Endothelial cell of umbilical vein (primary cell): ENCODE measurements around the gene PLK5. TPM values are rescaled to one million over a fixed set of nuclear protein-coding genes. Genes with fewer than 3 reads are reported as not detected.
"Not testable (repeated sequence)": the region's sequence is repeated elsewhere in the genome, so short reads cannot be mapped to it uniquely, and the experiment has no call there.

Source experiments
- BruUV-seq: library from RNA; stranded (reverse); fragments of 400-500 nt; replicated peaks from 2 replicates; lab custom pipeline; 2021; lab: Mats Ljungman, UMichigan
- CTCF ChIA-PET: fragments of 300-600, 350-600 bp; sonication (Branson Sonifier 250); formaldehyde crosslinking; loops from one replicate; lab custom pipeline; 2021; ENCODE audit warnings: antibody characterized with exemption, inconsistent platforms; lab: Charles Lee
- POLR2A ChIA-PET: fragments of 300-600, 350-600 bp; sonication (Branson Sonifier 250); formaldehyde crosslinking; loops from one replicate; lab custom pipeline; 2021; ENCODE audit warnings: antibody characterized with exemption, inconsistent platforms; lab: Charles Lee
- DNase-seq: peaks from one replicate; pipeline ENCODE4 v3.0.0-alpha.2; 2011; ENCODE audit warnings: low read depth, low spot score
- FAIRE-seq: peaks from 2 replicates; lab custom pipeline; 2011; peaks lifted over from hg19 to GRCh38; lab: Jason Lieb, UNC
- H2AFZ ChIP-seq: 2 replicates; pipeline ENCODE4 v1.6.0; 2012; ENCODE audit warnings: low read depth, low read length, control low read depth, inconsistent platforms
- H3K27ac ChIP-seq: 2 replicates; pipeline ENCODE4 v1.5.1; 2011; ENCODE audit warnings: low read depth, mild to moderate bottlenecking, control low read depth, low read length, moderate library complexity; ENCODE audit not compliant: insufficient read depth
- H3K27me3 ChIP-seq, 2 experiments: 2 replicates each; pipeline versions ENCODE4 v1.6.0 to v1.6.1; 2011; ENCODE audit warnings: low read length in 2 of 2, mixed read lengths in 1 of 2; ENCODE audit not compliant: control insufficient read depth in 2 of 2, insufficient read depth in 2 of 2
- H3K36me3 ChIP-seq, 2 experiments: 2 replicates in 1 of 2; 3 replicates in 1 of 2; pipeline ENCODE4 v1.5.1; 2011; ENCODE audit warnings: low read length in 2 of 2, mild to moderate bottlenecking in 1 of 2, moderate library complexity in 1 of 2; ENCODE audit not compliant: control insufficient read depth in 2 of 2, insufficient read depth in 2 of 2; ENCODE audit errors: extremely low read depth in 1 of 2
- H3K4me1 ChIP-seq: 3 replicates; pipeline ENCODE4 v1.5.1; 2011; ENCODE audit warnings: mild to moderate bottlenecking, low read length; ENCODE audit not compliant: control insufficient read depth, insufficient read depth; ENCODE audit errors: extremely low read depth
- H3K4me2 ChIP-seq: 2 replicates; pipeline ENCODE4 v1.6.1; 2011; ENCODE audit warnings: low read length, control low read depth, mixed read lengths; ENCODE audit not compliant: insufficient read depth
- H3K4me3 ChIP-seq, 3 experiments: fragments of 200-600 bp in 1 of 3; sonication (generic), shearing (Covaris generic) in 1 of 3; replicated peaks in 1 of 3; 2 replicates each; pipeline ENCODE4 v1.5.1; 2011 to 2016; ENCODE audit warnings: control low read depth in 3 of 3, low read length in 3 of 3, mild to moderate bottlenecking in 2 of 3, inconsistent platforms in 1 of 3, low read depth in 1 of 3, moderate library complexity in 1 of 3; ENCODE audit not compliant: insufficient read depth in 1 of 3
- H3K79me2 ChIP-seq: 2 replicates; pipeline ENCODE4 v1.6.0; 2012; ENCODE audit warnings: low read length, inconsistent platforms; ENCODE audit not compliant: control insufficient read depth, insufficient read depth
- H3K9ac ChIP-seq: replicated peaks from 2 replicates; pipeline ENCODE3; 2011; ENCODE audit warnings: low read length, control low read depth; ENCODE audit not compliant: insufficient read depth; ENCODE audit errors: extremely low read depth
- H3K9me1 ChIP-seq: replicated peaks from 3 replicates; pipeline ENCODE4 v1.6.0; 2011; ENCODE audit warnings: mild to moderate bottlenecking, low read length; ENCODE audit not compliant: control insufficient read depth, insufficient read depth; ENCODE audit errors: extremely low read depth
- H3K9me3 ChIP-seq: replicated peaks from 2 replicates; pipeline ENCODE4 v1.5.1; 2012; ENCODE audit warnings: low read length, inconsistent platforms; ENCODE audit not compliant: control insufficient read depth, insufficient read depth
- H4K20me1 ChIP-seq: replicated peaks from 2 replicates; pipeline ENCODE3; 2011; ENCODE audit warnings: mild to moderate bottlenecking, low read length; ENCODE audit not compliant: control insufficient read depth, insufficient read depth; ENCODE audit errors: extremely low read depth
- FOS ChIP-seq: IDR thresholded peaks from 2 replicates; pipeline ENCODE4 v1.6.1; 2011; ENCODE audit warnings: mild to moderate bottlenecking, low read length, moderate library complexity, borderline replicate concordance; ENCODE audit not compliant: insufficient read depth
- GATA2 ChIP-seq: IDR thresholded peaks from 2 replicates; pipeline ENCODE4 v1.7.0; 2011; ENCODE audit warnings: low read depth, mild to moderate bottlenecking, moderate library complexity, mixed read lengths, low read length; ENCODE audit not compliant: insufficient read length, insufficient read depth
- JUN ChIP-seq: IDR thresholded peaks from 2 replicates; pipeline ENCODE4 v1.6.1; 2011; ENCODE audit warnings: borderline replicate concordance, low read depth; ENCODE audit not compliant: insufficient read length, insufficient read depth
- POLR2A ChIP-seq: IDR thresholded peaks from 2 replicates; pipeline ENCODE4 v1.6.1; 2012; ENCODE audit warnings: low read depth, mild to moderate bottlenecking, control low read depth, low read length
- POLR2AphosphoS5 ChIP-seq: IDR thresholded peaks from 2 replicates; pipeline ENCODE4 v1.6.1; 2012; ENCODE audit warnings: low read depth, mild to moderate bottlenecking, control low read depth, low read length, moderate library complexity; ENCODE audit not compliant: insufficient read depth
- dilution Hi-C: fragments of 300-500 bp; cut with MboI; formaldehyde crosslinking; loops from one replicate; pipeline ENCODE4 v1.15.0; 2019; ENCODE audit warnings: low sequenced_read_pairs; ENCODE audit not compliant: extremely low pct_ligation_motif_present
- intact Hi-C: fragments of 100-400 bp; cut with micrococcal nuclease; formaldehyde crosslinking; loops from one replicate; pipeline ENCODE4 v1.10.0; 2022
- polyA plus RNA-seq, 4 experiments: library from polyadenylated mRNA; depleted of rRNA in 3 of 4; stranded (reverse) in 3 of 4; unstranded in 1 of 4; fragments of >200 nt; gene quantifications; 2 replicates each; pipeline versions ENCODE4 v1.2.1 to v1.2.3, GENCODE V29; 2011 to 2012; ENCODE audit warnings: missing spikeins in 1 of 4
- total RNA-seq: library from RNA; stranded (reverse); gene quantifications from 2 replicates; pipeline ENCODE4 v1.2.3, GENCODE V29; 2021

The PLK5 gene
- total and polyA plus RNA-seq, 2 donors (not counting 3 experiments of a cell fraction or from before 2014, with no cell fraction given) = not detected

DNA sequence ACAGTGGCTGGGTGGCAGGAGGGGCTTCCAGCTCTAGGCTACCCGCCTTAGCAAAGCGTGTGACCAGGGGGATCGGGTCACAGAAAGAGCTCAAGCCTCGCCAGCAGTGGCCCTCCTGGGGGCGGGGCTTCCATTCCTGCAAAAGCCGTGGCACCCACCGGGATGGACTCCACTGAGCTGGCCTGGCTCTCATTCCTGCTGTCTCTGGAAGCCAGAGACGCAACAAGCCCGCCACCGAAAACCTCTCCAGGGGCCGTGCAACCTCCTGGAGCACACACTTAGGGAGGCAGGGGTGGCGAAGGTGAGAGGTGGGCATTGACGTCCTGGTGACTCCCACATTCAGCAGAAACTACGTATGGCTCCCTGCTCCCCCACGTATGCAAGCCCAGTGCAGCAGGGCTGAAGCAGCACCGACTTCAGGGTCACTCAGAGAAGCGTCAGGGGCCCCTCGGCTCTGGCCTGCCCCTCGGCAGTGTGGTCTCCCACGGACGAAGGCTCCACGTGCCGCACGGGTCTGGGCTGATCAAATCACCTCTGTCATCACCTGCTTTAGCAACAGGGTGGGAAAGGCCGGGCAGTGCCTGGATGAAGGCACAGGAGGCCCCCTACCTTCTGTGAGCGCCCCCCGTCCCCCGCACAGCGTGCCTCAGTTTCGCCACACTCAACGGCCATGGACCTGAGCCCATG, 48.0 kb upstream of the PLK5 start:
- peaks cover 5% of the 10 kb centered on the region for H3K79me2 ChIP-seq
- no peaks in the 10 kb centered on the region for H4K20me1 ChIP-seq
- CTCF ChIA-PET = interaction anchor here (2.4 kb wide), 1 partner anchor 10 kb away, joined by 12 read pairs; no protein-coding TSS in a partner anchor

DNA sequence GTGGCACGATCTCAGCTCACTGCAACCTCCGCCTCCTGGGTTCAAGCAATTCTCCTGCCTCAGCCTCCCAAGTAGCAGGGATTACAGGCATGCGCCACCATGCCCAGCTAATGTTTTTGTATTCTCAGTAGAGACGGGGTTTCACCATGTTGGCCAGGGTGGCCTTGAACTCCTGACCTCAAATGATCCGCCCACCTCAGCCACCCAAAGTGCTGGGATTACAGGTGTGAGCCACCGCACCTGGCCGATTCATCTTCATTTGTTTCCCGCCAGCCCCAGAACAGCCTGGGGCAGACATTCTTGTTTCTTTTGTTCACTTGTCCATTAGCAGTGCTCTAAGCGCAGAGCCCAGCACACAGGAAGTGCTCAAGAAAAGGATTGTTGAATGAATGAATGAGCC, 46.8 kb upstream of the PLK5 start:
- dilution Hi-C loops, CTCF ChIA-PET, intact Hi-C loops, H2AFZ ChIP-seq, H3K4me3 ChIP-seq, H3K4me2 ChIP-seq, H3K79me2 ChIP-seq, POLR2A ChIA-PET, H3K9me3 ChIP-seq, H3K9ac ChIP-seq, H4K20me1 ChIP-seq, DNase-seq, H3K4me1 ChIP-seq, H3K36me3 ChIP-seq, H3K27ac ChIP-seq, H3K9me1 ChIP-seq, BruUV-seq, FAIRE-seq: not testable (repeated sequence)
- peaks cover 5 to 14% of the 10 kb centered on the region in 2 experiments for H3K27me3 ChIP-seq

More for the DNA sequence above, 48.0 kb upstream of the PLK5 start:
- FAIRE-seq (no peak), DNase-seq (no peak)
- no peak overlapping the region for H3K4me2 ChIP-seq
- H2AFZ ChIP-seq = no peak overlapping the region
- H3K9ac ChIP-seq = no peak overlapping the region
- H3K4me3 ChIP-seq = no peak overlapping the region
- TF ChIP-seq POLR2A = no peak
- TF ChIP-seq POLR2AphosphoS5 = no peak
- no peak for TF ChIP-seq JUN
- TF ChIP-seq FOS = no peak
- no peak for TF ChIP-seq GATA2
- dilution Hi-C loops = no loop called here
- no peaks in the 10 kb centered on the region for H3K9me3 ChIP-seq
- BruUV-seq = no TSS peak
- peaks cover 16 to 25% of the 10 kb centered on the region in 2 experiments for H3K27me3 ChIP-seq
- H3K27ac ChIP-seq = no peak overlapping the region
- no peaks in the 10 kb centered on the region for H3K9me1 ChIP-seq
- H3K4me1 ChIP-seq = peaks cover 3% of the 10 kb centered on the region
- POLR2A ChIA-PET = no interaction called here
- peaks cover 0 to 3% of the 10 kb centered on the region in 2 experiments for H3K36me3 ChIP-seq
- intact Hi-C loops = no loop called here
